ACC112 (cell line): Measurements from ENCODE around the gene TEX48.

Experiments
- H2AFZ ChIP-seq: fragments of 200-600 bp; sonication (generic); one replicate; pipeline ENCODE4 v1.6.0; 2017; ENCODE audit warnings: antibody characterized with exemption, low read length; ENCODE audit not compliant: unreplicated experiment
- H3K27ac ChIP-seq: fragments of 200-600 bp; sonication (generic); 2 replicates; pipeline ENCODE4 v1.5.1; 2014; ENCODE audit warnings: low read depth, mild to moderate bottlenecking, antibody characterized with exemption, low read length, moderate library complexity
- H3K27me3 ChIP-seq: fragments of 200-600 bp; sonication (generic); 2 replicates; pipeline ENCODE4 v1.6.1; 2014; ENCODE audit warnings: mild to moderate bottlenecking, antibody characterized with exemption, low read length, moderate library complexity, mixed read lengths; ENCODE audit not compliant: insufficient read depth
- H3K36me3 ChIP-seq: fragments of 200-600 bp; sonication (generic); 2 replicates; pipeline ENCODE4 v1.6.1; 2016; ENCODE audit warnings: mild to moderate bottlenecking, antibody characterized with exemption, low read length, moderate library complexity, mixed read lengths; ENCODE audit not compliant: insufficient read depth
- H3K4me1 ChIP-seq: fragments of 200-600 bp; sonication (generic); one replicate; pipeline ENCODE4 v1.6.1; 2016; ENCODE audit warnings: low read length, mixed read lengths; ENCODE audit not compliant: insufficient read depth, unreplicated experiment, control insufficient read depth
- H3K4me3 ChIP-seq: fragments of 200-600 bp; sonication (generic); 2 replicates; pipeline ENCODE4 v1.5.1; 2014; ENCODE audit warnings: mild to moderate bottlenecking, low read depth, low read length
- H3K79me2 ChIP-seq: fragments of 200-600 bp; sonication (generic); one replicate; pipeline ENCODE4 v1.6.0; 2016; ENCODE audit warnings: low read length; ENCODE audit not compliant: control insufficient read depth, unreplicated experiment, insufficient read depth

Gene TEX48

GRCh38 chr9:114643896-114644295, 38.1 kb downstream of the TEX48 start:
- H3K4me3 ChIP-seq: no peak overlapping the region
- peaks cover 17% of the 10 kb centered on the region; the same call in 1 of the 2 replicates for H3K36me3 ChIP-seq
- H2AFZ ChIP-seq: no peak overlapping the region
- H3K4me1 ChIP-seq: no peaks in the 10 kb centered on the region
- no peak overlapping the region for H3K27ac ChIP-seq
- H3K27me3 ChIP-seq: no peaks in the 10 kb centered on the region
- H3K79me2 ChIP-seq: no peaks in the 10 kb centered on the region

DNA sequence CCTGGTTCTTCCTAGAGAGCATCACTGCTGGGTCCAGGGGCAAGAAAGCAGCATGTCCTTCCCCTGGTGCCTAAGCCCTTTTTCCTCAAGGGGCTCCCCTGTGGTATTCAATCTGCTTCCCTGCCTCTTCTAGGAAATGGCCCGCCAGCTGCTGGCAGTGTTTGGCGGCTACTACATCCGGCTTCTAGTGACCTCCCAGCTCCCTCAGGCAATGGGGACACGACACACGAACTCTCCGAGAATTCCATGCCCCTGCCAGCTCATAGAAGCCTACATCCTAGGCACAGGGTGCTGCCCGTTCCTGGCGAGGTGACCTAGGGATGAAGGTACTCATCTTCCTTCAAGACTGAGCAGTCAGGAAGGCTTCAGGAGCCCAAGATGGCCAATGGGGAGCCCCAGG, 39.0 kb downstream of the TEX48 start:
- Histone ChIP-seq H3K27me3 (no peaks in the 10 kb centered on the region), H3K4me3 (no peak overlapping the region), H3K36me3 (peaks cover 17% of the 10 kb centered on the region; the same call in 1 of the 2 replicates), H3K79me2 (no peaks in the 10 kb centered on the region), H3K27ac (no peak overlapping the region), H3K4me1 (no peaks in the 10 kb centered on the region), H2AFZ (no peak overlapping the region)

GRCh38 chr9:114641967-114642366, 40.0 kb downstream of the TEX48 start:
- Histone ChIP-seq H3K4me1 (no peaks in the 10 kb centered on the region), H3K4me3 (no peak overlapping the region), H3K36me3 (peaks cover 10% of the 10 kb centered on the region; the same call in 1 of the 2 replicates), H3K27ac (no peak overlapping the region), H2AFZ (no peak overlapping the region), H3K27me3 (no peaks in the 10 kb centered on the region), H3K79me2 (no peaks in the 10 kb centered on the region)

DNA sequence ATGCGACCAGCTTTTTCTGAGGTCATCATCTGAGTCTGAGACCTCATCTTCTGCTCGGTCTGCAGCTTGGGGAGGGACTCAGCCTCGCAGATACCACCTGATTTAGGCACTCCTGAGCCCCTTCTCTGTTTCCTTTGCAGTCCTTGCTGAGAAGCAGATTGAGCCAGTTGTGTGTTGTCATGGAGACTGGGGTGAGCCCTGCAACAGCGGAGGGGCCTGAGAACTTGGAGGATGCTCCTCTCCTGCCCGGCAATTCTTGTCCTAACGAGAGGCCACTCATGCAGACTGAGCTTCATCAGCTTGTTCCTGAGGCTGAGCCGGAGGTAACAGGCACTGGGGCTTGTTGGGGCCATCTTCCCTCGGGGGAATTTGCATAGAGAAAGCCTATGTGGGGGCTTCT, 43.6 kb downstream of the TEX48 start:
- Histone ChIP-seq H3K27me3 (no peaks in the 10 kb centered on the region), H3K36me3 (no peaks in the 10 kb centered on the region), H3K79me2 (no peaks in the 10 kb centered on the region), H2AFZ (no peak overlapping the region), H3K4me1 (no peaks in the 10 kb centered on the region), H3K4me3 (no peak overlapping the region), H3K27ac (no peak overlapping the region)

GRCh38 chr9:114634387-114634786, 47.6 kb downstream of the TEX48 start:
- Histone ChIP-seq H3K79me2 (no peaks in the 10 kb centered on the region), H3K27ac (no peak overlapping the region), H3K27me3 (no peaks in the 10 kb centered on the region), H3K4me3 (no peak overlapping the region), H3K36me3 (no peaks in the 10 kb centered on the region), H3K4me1 (no peaks in the 10 kb centered on the region), H2AFZ (no peak overlapping the region)

- no peaks in the 10 kb centered on the region for H3K27me3 ChIP-seq
- H3K36me3 ChIP-seq: no peaks in the 10 kb centered on the region
- no peaks in the 10 kb centered on the region for H3K4me1 ChIP-seq
- no peak overlapping the region for H3K27ac ChIP-seq
- H3K79me2 ChIP-seq: no peaks in the 10 kb centered on the region
- H2AFZ ChIP-seq: no peak overlapping the region
- H3K4me3 ChIP-seq: no peak overlapping the region
These were observed 48.4 kb downstream of the TEX48 start for GRCh38 chr9:114633438-114634089.

GRCh38 chr9:114631166-114631565, 50.8 kb downstream of the TEX48 start:
- Histone ChIP-seq H3K4me3 (no peak overlapping the region), H3K4me1 (no peaks in the 10 kb centered on the region), H3K79me2 (no peaks in the 10 kb centered on the region), H2AFZ (no peak overlapping the region), H3K27ac (no peak overlapping the region), H3K36me3 (no peaks in the 10 kb centered on the region), H3K27me3 (no peaks in the 10 kb centered on the region)

DNA sequence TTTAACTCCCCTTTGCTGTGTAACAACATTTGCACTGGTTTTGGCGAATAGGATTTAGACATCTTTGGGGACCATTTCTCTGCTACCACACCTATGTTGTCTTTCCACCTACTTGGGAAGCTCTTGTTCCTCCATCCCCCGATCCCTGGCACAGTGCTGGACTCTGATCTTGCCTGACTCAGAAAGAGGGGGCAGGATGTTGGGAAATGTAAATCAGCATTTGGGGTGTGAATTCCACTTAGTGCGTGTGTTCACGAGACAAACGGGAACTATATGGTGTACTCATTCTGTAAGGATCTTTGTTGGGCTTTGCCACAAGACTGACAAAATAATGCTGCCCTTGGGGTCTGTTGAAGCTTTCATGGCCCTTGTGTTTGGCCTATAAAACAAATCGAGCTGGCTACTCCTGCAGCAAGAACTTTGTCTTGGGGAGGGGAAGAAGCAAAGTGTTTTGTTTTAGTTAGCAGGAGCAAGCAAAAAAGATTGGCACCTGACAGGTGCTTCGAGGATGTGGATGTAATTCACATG, 52.4 kb downstream of the TEX48 start:
- H3K4me1 ChIP-seq: no peaks in the 10 kb centered on the region
- no peaks in the 10 kb centered on the region for H3K79me2 ChIP-seq
- H3K4me3 ChIP-seq: no peak overlapping the region
- no peaks in the 10 kb centered on the region for H3K27me3 ChIP-seq
- H2AFZ ChIP-seq: no peak overlapping the region
- H3K27ac ChIP-seq: no peak overlapping the region
- no peaks in the 10 kb centered on the region for H3K36me3 ChIP-seq

DNA sequence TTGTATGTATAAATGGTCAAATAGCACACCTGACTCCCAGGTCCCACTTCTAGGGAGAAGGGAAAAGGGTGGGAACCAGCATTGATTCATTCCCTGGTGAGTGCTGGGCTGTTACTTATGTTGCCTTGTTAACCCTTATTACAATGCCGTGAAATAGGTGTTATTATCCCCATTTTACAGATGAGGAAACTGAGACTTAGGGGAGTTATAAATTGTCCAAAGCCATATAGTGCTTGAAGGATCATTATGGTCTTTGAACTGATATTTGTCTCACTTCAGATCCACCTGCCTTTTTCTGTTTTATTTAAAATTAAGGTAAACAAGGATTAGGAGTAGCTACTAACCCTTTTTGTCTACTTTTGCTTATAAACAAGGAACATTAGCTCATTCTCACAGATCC, 54.4 kb downstream of the TEX48 start:
- Histone ChIP-seq H3K27ac (no peak overlapping the region), H3K36me3 (no peaks in the 10 kb centered on the region), H3K79me2 (no peaks in the 10 kb centered on the region), H3K27me3 (no peaks in the 10 kb centered on the region), H3K4me1 (peaks cover 6% of the 10 kb centered on the region), H3K4me3 (no peak overlapping the region), H2AFZ (no peak overlapping the region)

- no peaks in the 10 kb centered on the region for H3K36me3 ChIP-seq
- no peak overlapping the region for H3K27ac ChIP-seq
- H3K27me3 ChIP-seq: no peaks in the 10 kb centered on the region
- H3K4me3 ChIP-seq: no peak overlapping the region
- H2AFZ ChIP-seq: no peak overlapping the region
- H3K4me1 ChIP-seq: peaks cover 17% of the 10 kb centered on the region
- H3K79me2 ChIP-seq: no peaks in the 10 kb centered on the region
These were observed 55.5 kb downstream of the TEX48 start for GRCh38 chr9:114626415-114627020.

- no peak overlapping the region for H3K4me3 ChIP-seq
- H3K36me3 ChIP-seq: no peaks in the 10 kb centered on the region
- no peaks in the 10 kb centered on the region for H3K27me3 ChIP-seq
- H3K79me2 ChIP-seq: no peaks in the 10 kb centered on the region
- no peak overlapping the region for H2AFZ ChIP-seq
- no peak overlapping the region for H3K27ac ChIP-seq
- peaks cover 18% of the 10 kb centered on the region for H3K4me1 ChIP-seq
These were observed 57.3 kb downstream of the TEX48 start for GRCh38 chr9:114624677-114625076.
